ENCODE results near the gene TMEM42. TPM values are rescaled to one million over a fixed set of nuclear protein-coding genes. Genes with fewer than 3 reads are reported as not detected.

The TMEM42 gene
- total and polyA plus RNA-seq, 2 experiments from 2014 or later, result 23.2 to 35.0 TPM

- Histone ChIP-seq H3K4me2 (ENCODE audit: unreplicated experiment) (no peak overlapping the region), H3K36me3 (ENCODE audit: low read depth) (no peaks in the 10 kb centered on the region), H3F3A (ENCODE audit: insufficient read depth) (no peaks in the 10 kb centered on the region), H3K4me3 (no peak overlapping the region), H3K4me1 (ENCODE audit: insufficient read depth) (no peaks in the 10 kb centered on the region), H3K27ac (no peak overlapping the region), H3K79me2 (ENCODE audit: insufficient read depth) (no peaks in the 10 kb centered on the region), H3K9me3 (ENCODE audit: low read depth) (no peaks in the 10 kb centered on the region), H4K20me1 (ENCODE audit: insufficient read depth) (no peaks in the 10 kb centered on the region), H2AFZ (no peak overlapping the region), H3K27me3 (replicated peaks; ENCODE audit: insufficient read depth) (no peaks in the 10 kb centered on the region), H3K9me2 (ENCODE audit: insufficient read depth) (no peaks in the 10 kb centered on the region), H3K9ac (no peak overlapping the region)
- in situ Hi-C loops (cut with MboI), result no loop called here
- no peak for TF ChIP-seq EZH2phosphoT487 (IDR thresholded peaks at IDR 0.05; ENCODE audit: insufficient read depth, low read depth)
- no peak for TF ChIP-seq EZH2 (IDR thresholded peaks at IDR 0.05; ENCODE audit: insufficient read depth, poor library complexity, severe bottlenecking)
- no peak for DNase-seq
- WGBS, 2 experiments (ENCODE audit: low coverage in 1 of 2, low lambda C conversion rate in 2 of 2, missing lambda C conversion rate in 2 of 2), result 96 to 100% methylated on average over 2 of the region's 2 CpGs
Measured at GRCh38 chr3:44832965-44833364, 28.7 kb upstream of the TMEM42 start.

- 93 to 94% methylated on average over 7 of the region's 7 CpGs for WGBS, 2 experiments (ENCODE audit: low coverage in 1 of 2, low lambda C conversion rate in 2 of 2, missing lambda C conversion rate in 2 of 2)
Measured at GRCh38 chr3:44833394-44833793, 28.3 kb upstream of the TMEM42 start.

GRCh38 chr3:44835684-44836083 is 26.0 kb upstream of the TMEM42 start:
- Histone ChIP-seq H3K79me2 (ENCODE audit: insufficient read depth) (no peaks in the 10 kb centered on the region), H3K4me1 (ENCODE audit: insufficient read depth) (no peaks in the 10 kb centered on the region), H4K20me1 (ENCODE audit: insufficient read depth) (no peaks in the 10 kb centered on the region), H3K9ac (no peak overlapping the region), H2AFZ (no peak overlapping the region), H3F3A (ENCODE audit: insufficient read depth) (no peaks in the 10 kb centered on the region), H3K27me3 (replicated peaks; ENCODE audit: insufficient read depth) (no peaks in the 10 kb centered on the region), H3K36me3 (ENCODE audit: low read depth) (no peaks in the 10 kb centered on the region), H3K9me2 (ENCODE audit: insufficient read depth) (no peaks in the 10 kb centered on the region), H3K27ac (no peak overlapping the region), H3K4me3 (no peak overlapping the region), H3K9me3 (ENCODE audit: low read depth) (no peaks in the 10 kb centered on the region), H3K4me2 (ENCODE audit: unreplicated experiment) (no peak overlapping the region)
- in situ Hi-C loops (cut with MboI), result no loop called here
- WGBS, 2 experiments (ENCODE audit: low coverage in 1 of 2, low lambda C conversion rate in 2 of 2, missing lambda C conversion rate in 2 of 2), result 99 to 100% methylated on average over 3 of the region's 3 CpGs
- TF ChIP-seq EZH2 (IDR thresholded peaks at IDR 0.05; ENCODE audit: insufficient read depth, poor library complexity, severe bottlenecking) (no peak), EZH2phosphoT487 (IDR thresholded peaks at IDR 0.05; ENCODE audit: insufficient read depth, low read depth) (no peak)
- DNase-seq, result no peak

More at GRCh38 chr3:44833394-44833793, 28.3 kb upstream of the TMEM42 start:
- Histone ChIP-seq H3K9me2 (ENCODE audit: insufficient read depth) (no peaks in the 10 kb centered on the region), H3K36me3 (ENCODE audit: low read depth) (no peaks in the 10 kb centered on the region), H3F3A (ENCODE audit: insufficient read depth) (no peaks in the 10 kb centered on the region), H3K27me3 (replicated peaks; ENCODE audit: insufficient read depth) (no peaks in the 10 kb centered on the region), H3K79me2 (ENCODE audit: insufficient read depth) (no peaks in the 10 kb centered on the region), H3K9me3 (ENCODE audit: low read depth) (no peaks in the 10 kb centered on the region), H3K4me1 (ENCODE audit: insufficient read depth) (no peaks in the 10 kb centered on the region), H3K27ac (no peak overlapping the region), H3K4me2 (ENCODE audit: unreplicated experiment) (no peak overlapping the region), H4K20me1 (ENCODE audit: insufficient read depth) (no peaks in the 10 kb centered on the region), H2AFZ (no peak overlapping the region), H3K4me3 (no peak overlapping the region), H3K9ac (no peak overlapping the region)
- no peak for TF ChIP-seq EZH2phosphoT487 (IDR thresholded peaks at IDR 0.05; ENCODE audit: insufficient read depth, low read depth)
- no peak for TF ChIP-seq EZH2 (IDR thresholded peaks at IDR 0.05; ENCODE audit: insufficient read depth, poor library complexity, severe bottlenecking)
- in situ Hi-C loops (cut with MboI), result no loop called here
- DNase-seq, result no peak

- no peak overlapping the region for H2AFZ ChIP-seq
- H3K27ac ChIP-seq, result no peak overlapping the region
- in situ Hi-C loops (cut with MboI), result no loop called here
- H3K9me3 ChIP-seq (ENCODE audit: low read depth), result no peaks in the 10 kb centered on the region
- TF ChIP-seq EZH2 (IDR thresholded peaks at IDR 0.05; ENCODE audit: insufficient read depth, poor library complexity, severe bottlenecking) (no peak), EZH2phosphoT487 (IDR thresholded peaks at IDR 0.05; ENCODE audit: insufficient read depth, low read depth) (no peak)
- H3F3A ChIP-seq (ENCODE audit: insufficient read depth), result no peaks in the 10 kb centered on the region
- no peaks in the 10 kb centered on the region for H3K9me2 ChIP-seq (ENCODE audit: insufficient read depth)
- H3K4me1 ChIP-seq (ENCODE audit: insufficient read depth), result no peaks in the 10 kb centered on the region
- no peaks in the 10 kb centered on the region for H3K79me2 ChIP-seq (ENCODE audit: insufficient read depth)
- H3K9ac ChIP-seq, result no peak overlapping the region
- H4K20me1 ChIP-seq (ENCODE audit: insufficient read depth), result no peaks in the 10 kb centered on the region
- H3K4me3 ChIP-seq, result no peak overlapping the region
- WGBS, 2 experiments (ENCODE audit: low coverage in 1 of 2, low lambda C conversion rate in 2 of 2, missing lambda C conversion rate in 2 of 2), result 72 to 75% methylated on average over 2 of the region's 2 CpGs
- H3K4me2 ChIP-seq (ENCODE audit: unreplicated experiment), result no peak overlapping the region
- no peaks in the 10 kb centered on the region for H3K36me3 ChIP-seq (ENCODE audit: low read depth)
- DNase-seq, result no peak
- H3K27me3 ChIP-seq (replicated peaks; ENCODE audit: insufficient read depth), result no peaks in the 10 kb centered on the region
Measured at GRCh38 chr3:44842376-44842775, 19.3 kb upstream of the TMEM42 start.
